Right lobe of liver (tissue), 6 donors: ENCODE data around the gene PAPLN. TPM values are rescaled to one million over a fixed set of nuclear protein-coding genes. Genes with fewer than 3 reads are reported as not detected.
A peak's percentile ranks its signal among the peaks of the same experiment; 100 is the strongest.

ENCODE experiments used
- ATAC-seq, 4 donors: fragments of 200-7000 bp; cut with Tn5 transposase; one replicate each; pipeline ENCODE4 v1.9.1; 2020; ENCODE audit warnings: mild to moderate bottlenecking in 4 of 4, moderate library complexity in 4 of 4
- DNase-seq, 3 donors: peaks; one replicate each; pipeline ENCODE4 v3.0.0-alpha.2; 2020
- H3K27ac ChIP-seq, 3 donors: fragments of 200-600 bp; one replicate each; pipeline ENCODE4 v1.8.0; 2022
- H3K27me3 ChIP-seq, 2 donors: fragments of 200-600 bp; one replicate each; pipeline ENCODE4 v1.8.0; 2022
- H3K36me3 ChIP-seq, 4 donors: fragments of 200-600 bp; sonication (generic) in 1 of 4; one replicate each; pipeline versions ENCODE4 v1.5.1 to v1.8.0; 2017 to 2022; ENCODE audit warnings: control low read depth in 1 of 4
- H3K4me1 ChIP-seq, 4 donors: fragments of 200-600 bp; sonication (generic) in 1 of 4; one replicate each; pipeline versions ENCODE4 v1.5.1 to v1.8.0; 2017 to 2022; ENCODE audit warnings: control low read depth in 1 of 4
- H3K4me3 ChIP-seq, 3 donors: fragments of 200-600 bp; one replicate each; pipeline ENCODE4 v1.8.0; 2022
- H3K9me3 ChIP-seq, 4 donors: fragments of 200-600 bp; sonication (generic) in 1 of 4; one replicate each; pipeline versions ENCODE4 v1.5.1 to v1.8.0; 2017 to 2022; ENCODE audit warnings: control low read depth in 1 of 4
- CTCF ChIP-seq, 4 donors: fragments of 200-600 bp in 3 of 4; fragments of 450-650 bp in 1 of 4; IDR thresholded peaks; one replicate each; pipeline versions ENCODE4 v1.5.1 to v1.8.0; 2016 to 2022; ENCODE audit warnings: antibody characterized with exemption in 4 of 4, mild to moderate bottlenecking in 2 of 4
- POLR2A ChIP-seq: fragments of 450-650 bp; IDR thresholded peaks from one replicate; pipeline ENCODE4 v1.6.1; 2017; ENCODE audit warnings: antibody characterized with exemption, mild to moderate bottlenecking
- WGBS: methylation state at CpG from one replicate; pipeline ENCODE4 v1.1.6; 2018; ENCODE audit warnings: low coverage, low lambda C conversion rate; ENCODE audit not compliant: insufficient coverage; ENCODE audit errors: missing lambda C conversion rate; 5-methylcytosine and 5-hydroxymethylcytosine counted together
- intact Hi-C, 2 donors: fragments of 100-400 bp; cut with DNase I; formaldehyde crosslinking; loops; one replicate each; pipeline versions ENCODE4 v1.11.2 to v1.14.1; 2022
- total RNA-seq, 6 experiments: library from RNA; depleted of rRNA in 2 of 6; stranded (reverse); fragments of >200 nt in 2 of 6; fragmentation: NEBNext Ultra II Directional in 3 of 6; extraction: Animal tissue kit (Norgen Biotek cat#: 25700) in 3 of 6; gene quantifications; one replicate each; pipeline versions ENCODE4 v1.1.0 to v1.2.4, GENCODE V29; 2016 to 2023
- donor health status: DM: no; HTN: yes; CAD: no.
- donor health status: DM: no; HTN: no; CAD: no.
- donor health status: DM: no; HTN: no; CAD: no.
- donor health status: DM: no; HTN: yes; CAD: no.
- donor health status: DM: no; HTN: yes; CAD: no.

Gene PAPLN
- total RNA-seq, 6 experiments from 2014 or later: 0.86 to 3.2 (median 1.2) TPM

- 74% methylated on average over 7 of the region's 13 CpGs for WGBS
- Histone ChIP-seq H3K4me1 (no peaks in the 10 kb centered on the region), H3K36me3 (no peaks in the 10 kb centered on the region), H3K4me3 (no peak overlapping the region), H3K27ac (no peak overlapping the region), H3K27me3 (no peaks in the 10 kb centered on the region), H3K9me3 (no peaks in the 10 kb centered on the region)
- no peak for ATAC-seq
- no peak for DNase-seq
- TF ChIP-seq CTCF (IDR thresholded peaks at IDR 0.05): no peak
- intact Hi-C loops: no loop called here
Observed at GRCh38 chr14:73249564-73250316, 12.4 kb downstream of the PAPLN start.

GRCh38 chr14:73250317-73250713 lies 13.0 kb downstream of the PAPLN start:
- no peaks in the 10 kb centered on the region for H3K4me1 ChIP-seq
- no peak for ATAC-seq
- no peak overlapping the region for H3K27ac ChIP-seq
- DNase-seq: peak in 2 of 3 donors; percentile 10 to 35
- 86% methylated on average over 4 of the region's 11 CpGs for WGBS
- intact Hi-C loops: no loop called here
- H3K36me3 ChIP-seq: no peaks in the 10 kb centered on the region
- no peaks in the 10 kb centered on the region for H3K9me3 ChIP-seq
- no peak overlapping the region for H3K4me3 ChIP-seq
- no peaks in the 10 kb centered on the region for H3K27me3 ChIP-seq
- TF ChIP-seq POLR2A: no peak
- no peak for TF ChIP-seq CTCF (IDR thresholded peaks at IDR 0.05)

GRCh38 chr14:73250781-73251500 lies 13.6 kb downstream of the PAPLN start:
- H3K27ac ChIP-seq: no peak overlapping the region
- H3K4me3 ChIP-seq: no peak overlapping the region
- H3K4me1 ChIP-seq: no peaks in the 10 kb centered on the region
- DNase-seq (peak in 2 of 3 donors; percentile 13 to 32), ATAC-seq (no peak)
- intact Hi-C loops: no loop called here
- TF ChIP-seq POLR2A (no peak), CTCF (IDR thresholded peaks at IDR 0.05) (no peak)
- H3K36me3 ChIP-seq: no peaks in the 10 kb centered on the region
- H3K27me3 ChIP-seq: no peaks in the 10 kb centered on the region
- WGBS: 94% methylated on average over 9 of the region's 27 CpGs
- H3K9me3 ChIP-seq: no peaks in the 10 kb centered on the region

GRCh38 chr14:73251516-73252215 lies 14.4 kb downstream of the PAPLN start:
- H3K4me1 ChIP-seq: no peaks in the 10 kb centered on the region
- no peaks in the 10 kb centered on the region for H3K27me3 ChIP-seq
- WGBS: 50% methylated on average over 2 of the region's 30 CpGs
- TF ChIP-seq POLR2A (no peak), CTCF (IDR thresholded peaks at IDR 0.05) (no peak)
- no peak for ATAC-seq
- no peaks in the 10 kb centered on the region for H3K36me3 ChIP-seq
- H3K9me3 ChIP-seq: no peaks in the 10 kb centered on the region
- DNase-seq: peak; percentile 10 to 55 (median 37)
- no peak overlapping the region for H3K4me3 ChIP-seq
- no peak overlapping the region for H3K27ac ChIP-seq
- intact Hi-C loops: no loop called here
